Activated naive CD4-positive, alpha-beta T cell treated with anti-CD3 and anti-CD28 coated beads, Interleukin-2, amount 50 U/mL, for 16 hours (primary cell): ENCODE results near the gene ARHGDIA.
"Not testable (repeated sequence)": the region's sequence is repeated elsewhere in the genome, so short reads cannot be mapped to it uniquely, and the experiment has no call there.

Experiments
- DNase-seq: peaks from one replicate; pipeline ENCODE4 v3.0.0-alpha.2; 2020

The ARHGDIA gene

GRCh38 chr17:81870981-81871386, at the start of gene ARHGDIA:
TSS of gene ARHGDIA (minus strand) at chr17:81871337. CDS start at chr17:81869930, 1,407 bp downstream.
- DNase-seq, result no peak

GRCh38 chr17:81918832-81919545, 47.9 kb upstream of the ARHGDIA start:
- no peak for DNase-seq

GRCh38 chr17:81918333-81918669, 47.2 kb upstream of the ARHGDIA start:
- not testable (repeated sequence) for DNase-seq

GRCh38 chr17:81917565-81918332, 46.6 kb upstream of the ARHGDIA start, which contains the start of gene SIRT7:
TSS of gene SIRT7 (minus strand) at chr17:81918176. CDS start at chr17:81918131, 45 bp downstream.
- DNase-seq, result peak; percentile 72

GRCh38 chr17:81916234-81917001, 45.3 kb upstream of the ARHGDIA start:
- no peak for DNase-seq

- no peak for DNase-seq
Measured at GRCh38 chr17:81915331-81915730, 44.2 kb upstream of the ARHGDIA start.

GRCh38 chr17:81914103-81914850, 43.1 kb upstream of the ARHGDIA start:
- DNase-seq, result no peak

GRCh38 chr17:81913394-81914102, 42.4 kb upstream of the ARHGDIA start:
- no peak for DNase-seq

- no peak for DNase-seq
Measured at GRCh38 chr17:81912441-81913309, 41.5 kb upstream of the ARHGDIA start.

GRCh38 chr17:81911969-81912368, 40.8 kb upstream of the ARHGDIA start:
- no peak for DNase-seq

- DNase-seq, result peak; percentile 92
Measured at GRCh38 chr17:81911277-81911961, 40.3 kb upstream of the ARHGDIA start, which contains the start of gene PCYT2. TSS of gene PCYT2 (minus strand) at chr17:81911399. CDS start at chr17:81911355, 44 bp downstream.

GRCh38 chr17:81910840-81911276, 39.7 kb upstream of the ARHGDIA start:
- DNase-seq, result no peak

GRCh38 chr17:81909966-81910839, 39.1 kb upstream of the ARHGDIA start:
- no peak for DNase-seq

- DNase-seq, result no peak
Measured at GRCh38 chr17:81909231-81909630, 38.1 kb upstream of the ARHGDIA start.

- no peak for DNase-seq
Measured at GRCh38 chr17:81908793-81909192, 37.7 kb upstream of the ARHGDIA start.

- DNase-seq, result no peak
Measured at GRCh38 chr17:81907219-81908145, 36.3 kb upstream of the ARHGDIA start.

GRCh38 chr17:81906476-81907218, 35.5 kb upstream of the ARHGDIA start:
- DNase-seq, result no peak
